HG02884 (cell line): Measurements from ENCODE around the gene FGD3.
"Not testable (repeated sequence)": the region's sequence is repeated elsewhere in the genome, so short reads cannot be mapped to it uniquely, and the experiment has no call there.

ENCODE experiments used
- ATAC-seq: cut with Tn5 transposase; IDR thresholded peaks from one replicate; pipeline ENCODE4 v1.9.1; 2021; ENCODE audit warnings: mild to moderate bottlenecking, moderate library complexity; ENCODE audit not compliant: unreplicated experiment

The FGD3 gene, protein sequence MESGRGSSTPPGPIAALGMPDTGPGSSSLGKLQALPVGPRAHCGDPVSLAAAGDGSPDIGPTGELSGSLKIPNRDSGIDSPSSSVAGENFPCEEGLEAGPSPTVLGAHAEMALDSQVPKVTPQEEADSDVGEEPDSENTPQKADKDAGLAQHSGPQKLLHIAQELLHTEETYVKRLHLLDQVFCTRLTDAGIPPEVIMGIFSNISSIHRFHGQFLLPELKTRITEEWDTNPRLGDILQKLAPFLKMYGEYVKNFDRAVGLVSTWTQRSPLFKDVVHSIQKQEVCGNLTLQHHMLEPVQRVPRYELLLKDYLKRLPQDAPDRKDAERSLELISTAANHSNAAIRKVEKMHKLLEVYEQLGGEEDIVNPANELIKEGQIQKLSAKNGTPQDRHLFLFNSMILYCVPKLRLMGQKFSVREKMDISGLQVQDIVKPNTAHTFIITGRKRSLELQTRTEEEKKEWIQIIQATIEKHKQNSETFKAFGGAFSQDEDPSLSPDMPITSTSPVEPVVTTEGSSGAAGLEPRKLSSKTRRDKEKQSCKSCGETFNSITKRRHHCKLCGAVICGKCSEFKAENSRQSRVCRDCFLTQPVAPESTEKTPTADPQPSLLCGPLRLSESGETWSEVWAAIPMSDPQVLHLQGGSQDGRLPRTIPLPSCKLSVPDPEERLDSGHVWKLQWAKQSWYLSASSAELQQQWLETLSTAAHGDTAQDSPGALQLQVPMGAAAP

DNA sequence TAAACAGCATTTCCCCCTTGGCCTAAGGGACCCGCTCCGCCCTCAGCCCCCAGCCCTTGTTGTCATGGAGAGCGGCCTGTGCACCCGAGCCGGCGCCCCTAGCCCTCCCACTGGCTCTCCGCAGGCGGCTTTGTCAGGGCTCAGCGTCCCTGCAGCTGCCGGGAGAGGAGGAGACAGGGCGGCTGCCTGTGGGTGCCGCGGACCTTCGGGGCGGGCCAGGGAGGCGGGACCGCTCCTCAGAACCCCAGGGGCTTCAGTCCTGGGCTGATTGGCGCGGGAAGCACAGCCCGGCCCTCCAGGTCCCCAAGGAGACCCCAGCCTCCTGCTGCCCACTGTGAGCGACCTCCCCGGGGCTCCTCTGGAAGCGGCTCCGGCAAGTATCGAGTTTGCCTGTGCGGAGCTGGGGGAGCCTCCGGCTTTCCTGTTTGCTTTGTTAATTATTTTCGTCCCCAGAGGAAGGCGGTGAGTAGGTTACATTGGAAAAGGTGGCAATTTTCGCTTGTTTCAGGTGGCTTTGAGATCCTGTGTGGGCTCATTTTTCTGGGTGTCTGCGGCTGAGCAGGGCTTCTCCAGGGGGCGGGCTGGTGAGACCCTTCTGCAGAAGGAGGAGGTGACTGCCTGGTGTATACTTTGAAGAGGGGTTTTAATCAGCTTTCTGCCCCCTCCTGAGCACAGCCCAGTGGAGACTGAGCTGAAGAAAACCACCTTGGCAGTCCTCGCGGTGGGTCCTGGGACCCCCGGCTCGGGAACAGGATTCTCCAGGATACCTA lies at the start of gene FGD3:
FGD3 (plus strand) TSS at position 256 of the 770 bp plus-strand sequence. CDS start 28,734 bp downstream, outside the sequence.
- ATAC-seq = no peak

DNA sequence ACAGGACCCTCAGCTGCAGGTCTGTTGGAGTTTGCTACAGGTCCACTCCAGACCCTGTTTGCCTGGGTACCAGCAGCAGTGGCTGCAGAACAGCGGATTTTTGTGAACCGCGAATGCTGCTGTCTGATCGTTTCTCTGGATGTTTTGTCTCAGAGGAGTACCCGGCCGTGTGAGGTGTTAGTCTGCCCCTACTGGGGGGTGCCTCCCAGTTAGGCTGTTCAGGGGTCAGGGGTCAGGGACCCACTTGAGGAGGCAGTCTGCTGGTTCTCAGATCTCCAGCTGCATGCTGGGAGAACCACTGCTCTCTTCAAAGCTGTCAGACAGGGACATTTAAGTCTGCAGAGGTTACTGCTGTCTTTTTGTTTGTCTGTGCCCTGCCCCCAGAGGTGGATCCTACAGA lies 42.2 kb upstream of the FGD3 start:
- not testable (repeated sequence) for ATAC-seq

DNA sequence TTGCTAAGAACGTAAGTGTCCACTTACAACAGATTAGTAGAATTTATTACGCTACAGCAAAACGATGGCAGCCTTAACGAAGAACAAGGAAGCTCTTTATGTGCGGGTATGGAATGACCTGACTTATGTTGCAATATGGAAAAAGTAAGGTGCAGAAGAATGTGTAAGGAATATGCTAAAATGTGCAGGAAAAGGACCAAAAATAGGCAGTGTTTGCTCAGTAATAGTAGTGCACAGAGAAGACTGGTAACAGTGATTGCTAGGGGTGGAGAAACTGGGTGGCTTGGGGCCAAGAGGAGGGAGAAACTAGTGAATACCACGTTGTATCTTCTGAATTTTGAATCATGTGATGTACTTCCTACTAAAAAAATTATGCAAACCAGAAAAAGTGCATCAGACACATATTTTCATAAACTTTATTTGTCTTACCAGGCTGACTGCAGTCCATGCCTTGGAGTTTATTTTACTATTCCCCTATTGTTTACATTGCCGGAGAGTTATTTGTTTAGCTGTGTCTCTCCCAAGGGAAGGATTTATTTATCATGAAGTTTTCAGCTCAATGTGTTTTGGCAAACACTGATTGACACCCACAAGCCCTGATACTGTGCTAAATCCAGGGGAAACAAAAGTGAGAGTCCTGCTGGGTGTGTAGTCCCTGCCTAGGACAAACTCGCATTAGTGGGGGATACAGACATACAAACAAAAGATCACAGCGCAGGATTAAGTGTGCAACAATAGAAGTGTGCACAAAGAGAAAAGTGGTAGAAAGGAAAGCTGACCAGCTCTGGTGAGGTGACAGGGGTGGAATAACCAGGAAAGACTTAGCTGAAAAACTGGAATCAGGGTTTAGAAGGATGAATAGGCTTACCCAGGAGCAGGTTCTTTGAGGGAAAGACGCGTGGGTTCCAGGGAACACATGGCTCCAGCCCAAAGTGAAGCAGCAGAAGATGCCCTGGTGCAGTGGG lies 35.5 kb upstream of the FGD3 start:
- no peak for ATAC-seq

DNA sequence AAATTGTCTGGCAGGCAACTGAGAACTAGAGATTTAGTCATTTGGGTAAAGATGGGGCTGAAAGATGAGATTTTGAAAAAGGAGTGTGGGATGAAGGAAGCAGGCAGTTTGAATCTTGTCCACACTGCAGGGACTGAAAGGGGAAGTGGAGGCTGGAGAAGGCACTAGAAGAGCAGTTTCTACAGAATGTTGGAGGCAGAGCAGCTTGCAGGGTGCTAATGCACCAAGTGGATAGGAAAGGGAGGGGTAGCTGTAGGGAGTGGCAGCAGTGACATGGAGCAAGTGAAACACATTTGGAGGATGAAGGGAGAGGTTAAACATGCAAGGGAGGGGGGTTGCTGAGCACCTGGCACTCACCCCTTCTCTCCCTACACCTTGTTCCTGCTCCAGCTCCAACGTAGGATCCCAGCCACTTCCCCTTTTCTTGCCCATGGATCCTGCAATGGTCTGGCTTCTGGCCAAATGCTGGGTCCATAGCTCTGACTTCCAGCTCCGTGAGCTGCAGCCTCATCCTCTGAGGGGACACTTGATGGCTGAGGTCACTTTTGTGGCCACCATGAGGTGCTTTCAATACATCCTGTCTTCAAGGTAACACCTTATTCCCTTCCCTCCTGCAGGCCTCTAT lies 30.0 kb upstream of the FGD3 start:
- no peak for ATAC-seq

DNA sequence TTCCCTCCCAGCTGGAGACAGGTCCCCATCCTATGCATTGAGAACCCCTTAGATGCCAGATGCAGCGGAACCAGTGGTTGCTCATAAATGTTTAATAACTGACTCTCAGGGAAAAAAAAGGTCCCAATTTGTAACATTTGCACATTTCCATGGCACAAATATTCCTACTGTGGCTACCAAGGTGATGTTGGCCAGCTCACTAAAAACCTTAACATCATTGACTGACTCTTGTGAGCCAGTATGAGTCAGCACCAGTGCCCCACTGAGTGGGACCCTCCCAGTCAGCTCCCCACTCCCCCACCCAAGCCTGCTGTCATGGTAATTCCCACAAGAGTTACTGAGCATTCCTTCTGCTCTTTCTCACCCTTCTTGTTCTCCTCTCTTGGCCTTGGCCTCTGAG lies 26.9 kb upstream of the FGD3 start:
- no peak for ATAC-seq

DNA sequence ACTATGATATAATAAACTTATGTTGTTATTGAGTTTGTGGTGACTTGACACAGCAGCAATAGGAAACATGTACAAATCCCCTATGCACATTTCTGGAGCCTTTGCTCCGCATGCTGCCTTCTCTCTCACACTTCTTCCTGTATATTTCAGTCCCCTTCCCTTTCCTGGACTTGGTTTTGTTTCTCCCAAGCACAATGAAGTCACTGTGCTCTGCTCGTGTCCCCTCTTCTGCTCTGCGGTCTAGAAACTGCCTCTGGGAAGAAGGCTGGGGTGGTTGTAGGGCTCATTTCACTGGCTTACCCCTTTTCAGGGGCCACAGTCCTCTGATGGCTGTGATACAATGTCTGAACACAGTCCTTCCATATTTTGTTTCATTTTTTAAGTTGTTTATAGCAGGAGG lies 15.7 kb upstream of the FGD3 start:
- ATAC-seq = no peak

DNA sequence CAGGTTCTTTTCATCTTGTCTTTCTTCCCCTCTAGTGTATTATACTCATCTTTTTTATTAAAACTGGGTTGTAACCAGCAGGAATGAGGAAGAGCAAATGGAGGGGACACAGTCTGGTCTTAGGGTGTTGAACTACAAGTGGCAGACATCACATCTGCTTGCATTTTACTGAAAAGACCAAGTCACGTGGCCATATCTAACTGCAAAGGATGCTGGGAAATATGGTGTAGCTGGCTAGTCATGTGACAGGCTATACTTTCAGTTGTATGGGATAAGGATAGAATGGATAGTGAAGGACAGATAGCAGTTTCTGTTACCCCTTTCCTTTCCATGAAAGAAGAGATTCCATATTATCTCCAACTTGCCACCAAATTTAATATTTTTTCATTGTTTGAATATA lies 13.0 kb upstream of the FGD3 start:
- ATAC-seq = no peak

DNA sequence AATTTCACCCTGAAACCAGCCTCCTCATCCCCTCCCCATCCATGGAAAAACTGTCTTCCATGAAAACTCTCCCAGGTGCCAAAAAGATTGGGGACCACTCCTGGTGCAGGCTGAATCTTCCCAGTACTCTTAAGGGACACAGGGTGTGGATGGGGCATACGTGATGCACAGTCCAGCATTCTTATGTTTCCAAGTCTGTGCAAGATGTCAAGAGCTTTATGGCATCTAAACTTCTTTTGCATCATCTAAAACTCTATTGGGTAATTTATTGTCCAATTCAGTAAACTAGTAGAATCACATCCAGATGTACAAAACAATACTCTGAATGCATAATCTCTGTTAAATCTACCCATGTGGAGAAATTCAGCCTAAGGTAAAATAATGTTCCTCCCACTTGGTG lies 9.3 kb upstream of the FGD3 start:
- no peak for ATAC-seq

DNA sequence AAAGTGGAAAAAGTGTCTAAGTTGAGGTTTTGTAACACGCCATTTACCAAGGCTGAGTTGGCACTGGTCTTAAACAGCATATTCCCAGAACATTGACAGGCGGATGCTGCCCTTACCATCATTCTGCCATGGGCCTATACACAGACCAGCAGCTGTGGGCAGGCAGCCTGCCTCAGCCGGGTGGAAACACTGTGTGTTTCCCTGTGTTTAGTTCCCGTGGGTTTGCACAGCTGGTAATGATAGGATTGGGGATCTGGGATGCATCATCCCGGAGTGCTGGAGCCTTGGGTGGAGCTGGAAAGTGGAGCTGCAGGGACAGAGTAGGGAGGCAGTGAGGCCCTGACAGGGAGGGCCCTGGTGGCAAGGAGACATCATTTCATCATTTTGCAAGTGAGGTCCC lies 5.5 kb upstream of the FGD3 start:
- no peak for ATAC-seq

DNA sequence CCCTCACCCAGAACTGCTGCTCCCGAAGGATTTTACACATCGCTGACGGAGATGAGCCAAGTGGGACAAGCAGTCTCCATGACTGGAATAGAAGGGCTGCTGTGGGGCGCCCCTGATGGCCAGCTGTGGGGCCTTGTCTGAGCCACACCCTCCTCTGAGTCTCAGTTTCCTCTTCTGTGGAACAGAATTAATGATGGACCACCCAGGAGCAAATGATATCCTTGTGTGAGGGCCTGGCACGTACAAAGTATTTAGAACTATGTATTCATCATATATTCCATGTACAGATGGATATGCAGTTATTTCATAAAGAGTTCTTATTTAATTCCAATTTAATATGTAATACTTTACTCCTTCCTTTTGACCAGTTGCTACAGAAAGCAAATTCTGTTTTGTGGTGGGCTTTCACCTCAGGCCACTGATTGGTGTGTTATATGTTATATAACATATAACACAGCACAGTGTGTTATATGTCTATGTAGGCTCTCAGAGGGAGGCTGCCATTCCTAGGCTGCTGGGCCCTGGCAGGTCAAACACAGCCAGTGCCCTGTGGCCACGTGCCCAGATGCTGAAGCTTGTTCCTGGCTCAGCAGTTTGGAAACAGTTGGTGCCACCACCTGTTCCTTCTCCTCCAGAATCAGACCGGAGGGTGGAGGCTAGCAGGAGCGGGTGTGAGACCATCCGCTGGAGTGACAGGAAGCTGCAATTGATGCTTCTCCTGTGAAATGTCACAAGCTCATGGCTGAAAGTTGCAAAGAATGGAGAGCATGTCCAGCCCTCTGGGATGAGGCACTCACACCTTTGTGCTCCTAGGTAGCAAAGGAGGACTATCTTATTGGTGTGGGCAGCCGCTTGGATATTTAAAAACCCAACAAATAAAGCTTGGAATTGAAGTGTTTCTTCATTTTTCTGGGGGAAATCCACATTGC lies 4.4 kb upstream of the FGD3 start:
- no peak for ATAC-seq

DNA sequence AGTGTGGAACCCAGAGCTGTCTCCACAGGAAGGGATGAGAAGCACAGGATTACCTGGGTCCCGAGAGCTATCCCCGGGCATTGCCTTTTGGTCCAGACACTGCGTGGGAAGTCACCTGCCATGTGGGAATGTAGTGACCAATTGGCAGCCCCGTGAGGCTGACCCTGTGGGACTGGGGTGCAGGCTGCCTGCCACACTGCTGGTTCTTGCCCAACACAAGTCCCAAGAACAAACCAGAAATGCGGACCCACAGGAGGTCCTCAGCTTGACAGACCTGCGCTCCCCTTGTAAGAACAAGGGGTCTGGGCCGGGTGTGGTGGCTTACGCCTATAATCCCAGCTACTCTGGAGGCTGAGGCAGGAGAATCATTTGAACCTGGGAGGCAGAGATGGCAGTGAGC lies 2.4 kb upstream of the FGD3 start:
- ATAC-seq = no peak

DNA sequence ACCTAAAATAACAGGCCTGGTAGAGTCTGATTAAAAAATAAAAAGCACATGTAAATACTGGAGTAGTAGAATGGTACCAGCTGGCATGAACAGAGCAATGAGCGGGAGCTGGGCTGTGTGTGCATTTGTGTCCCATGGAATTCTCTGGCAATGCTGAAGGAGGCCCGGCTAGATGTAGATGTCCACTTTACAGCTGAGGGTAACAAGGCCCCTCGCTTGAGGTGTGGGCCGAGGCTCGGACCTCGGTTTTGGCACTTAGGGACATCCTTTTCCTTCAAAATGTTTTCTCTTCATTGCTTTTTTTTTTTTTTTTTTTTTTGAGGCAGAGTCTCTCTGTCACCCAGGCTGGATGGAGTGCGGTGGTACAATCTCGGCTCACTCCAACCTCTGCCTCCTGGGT lies 1.5 kb upstream of the FGD3 start:
- ATAC-seq = no peak

DNA sequence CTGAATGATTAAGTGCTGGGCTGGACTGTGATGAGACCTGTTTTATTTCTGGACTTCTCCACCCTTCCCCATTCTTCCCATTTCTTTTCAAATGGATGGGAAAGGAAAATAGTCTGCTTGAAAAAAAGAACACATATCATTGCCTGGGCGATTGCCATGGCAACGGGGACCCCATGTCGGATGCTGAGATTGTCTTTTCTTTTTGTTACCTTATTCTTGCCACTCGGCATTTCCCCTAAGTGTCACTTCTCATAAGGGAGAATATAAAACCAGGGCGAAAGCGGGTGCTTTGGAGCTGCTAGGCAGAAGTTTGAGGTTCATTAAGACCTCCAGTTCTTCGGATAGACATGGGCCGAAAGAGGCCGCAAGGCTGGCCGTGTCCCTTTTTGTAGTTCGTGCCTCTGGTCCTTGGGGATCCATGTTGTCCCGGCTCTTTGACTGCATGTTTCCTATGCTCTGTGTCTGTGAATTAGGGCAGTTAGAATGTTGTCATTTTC lies 763 bp downstream of the FGD3 start:
- no peak for ATAC-seq

DNA sequence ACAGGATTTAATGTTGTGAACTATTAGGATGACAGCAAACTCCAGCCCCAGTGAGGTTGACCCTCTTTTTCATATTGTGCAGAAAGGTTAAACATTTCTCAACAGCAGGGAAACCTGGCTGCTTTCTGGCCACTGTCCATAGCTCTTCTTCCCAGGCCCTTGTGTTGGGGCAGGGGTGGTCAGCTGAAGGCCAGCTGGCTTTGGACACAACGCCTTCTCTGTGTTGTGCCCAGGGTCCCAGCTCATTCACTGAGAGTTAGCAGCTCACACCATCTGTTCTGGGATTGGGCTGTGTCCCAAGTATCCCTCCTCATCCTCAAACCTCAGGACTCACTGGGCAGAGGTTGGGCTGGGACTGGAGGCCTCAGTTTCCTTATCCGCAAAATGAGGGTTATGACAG lies 1.3 kb downstream of the FGD3 start:
- no peak for ATAC-seq

DNA sequence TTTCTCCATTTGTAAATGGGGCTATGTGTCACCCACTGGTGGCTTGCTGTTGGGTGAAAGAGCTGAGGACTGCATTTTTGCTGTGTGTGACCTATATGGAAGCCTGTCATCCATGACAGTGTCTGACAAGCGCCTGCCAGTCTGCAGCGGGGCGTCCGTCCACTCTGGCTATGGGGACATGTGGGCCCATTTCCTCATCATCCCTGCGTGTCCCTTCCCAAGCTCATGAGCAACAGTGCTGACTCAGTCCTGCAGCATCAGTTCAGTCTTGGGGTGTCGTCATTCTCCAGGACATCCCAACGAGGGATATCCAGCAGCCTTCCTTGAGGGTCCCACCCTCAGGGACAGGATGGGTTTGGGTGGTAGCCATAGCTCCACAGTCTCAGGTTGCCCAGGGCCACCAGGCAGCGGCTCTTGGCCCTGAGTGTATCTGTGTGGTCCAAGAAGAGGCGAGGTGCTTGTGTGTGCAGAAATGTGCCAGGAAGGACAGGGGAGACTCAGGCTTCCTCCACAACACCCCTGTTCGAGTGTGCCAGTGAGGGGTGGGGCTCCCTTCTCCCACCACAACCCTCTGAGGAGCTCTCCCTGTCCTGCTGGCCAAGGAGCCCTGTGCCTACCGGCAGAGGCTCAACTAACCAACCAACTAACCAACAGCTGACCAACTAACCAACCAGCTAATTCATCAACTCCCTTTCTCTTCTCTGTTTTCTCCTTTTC lies 2.1 kb downstream of the FGD3 start:
- ATAC-seq = no peak

DNA sequence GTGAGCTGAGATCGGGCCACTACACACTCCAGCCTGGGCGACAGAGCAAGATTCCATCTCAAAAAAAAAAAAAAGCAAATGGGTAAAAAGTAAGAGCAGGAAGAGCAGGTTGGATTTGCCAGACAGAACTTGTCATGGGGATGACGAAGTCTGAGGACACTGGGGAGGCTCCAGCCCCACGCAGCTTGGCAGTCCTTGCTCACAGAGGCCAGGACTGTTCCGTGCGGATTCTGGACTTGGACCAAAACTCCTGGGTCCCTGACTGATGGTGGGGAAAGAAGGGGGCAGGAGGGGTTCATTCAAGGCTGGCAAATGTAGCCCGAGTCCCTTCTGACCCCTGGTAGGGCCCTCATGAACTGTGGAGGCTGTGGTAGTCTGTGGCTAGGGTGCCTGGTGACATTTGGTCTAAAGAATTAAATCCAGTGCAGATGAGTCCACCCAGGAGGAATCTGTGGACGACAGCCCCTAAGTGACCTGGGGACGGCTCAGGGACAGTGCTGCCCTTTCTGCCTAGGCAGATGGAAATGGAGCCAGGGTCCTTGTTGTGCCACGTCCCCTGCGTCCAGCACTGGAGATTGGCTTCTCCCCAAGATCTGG lies 3.1 kb downstream of the FGD3 start:
- no peak for ATAC-seq

DNA sequence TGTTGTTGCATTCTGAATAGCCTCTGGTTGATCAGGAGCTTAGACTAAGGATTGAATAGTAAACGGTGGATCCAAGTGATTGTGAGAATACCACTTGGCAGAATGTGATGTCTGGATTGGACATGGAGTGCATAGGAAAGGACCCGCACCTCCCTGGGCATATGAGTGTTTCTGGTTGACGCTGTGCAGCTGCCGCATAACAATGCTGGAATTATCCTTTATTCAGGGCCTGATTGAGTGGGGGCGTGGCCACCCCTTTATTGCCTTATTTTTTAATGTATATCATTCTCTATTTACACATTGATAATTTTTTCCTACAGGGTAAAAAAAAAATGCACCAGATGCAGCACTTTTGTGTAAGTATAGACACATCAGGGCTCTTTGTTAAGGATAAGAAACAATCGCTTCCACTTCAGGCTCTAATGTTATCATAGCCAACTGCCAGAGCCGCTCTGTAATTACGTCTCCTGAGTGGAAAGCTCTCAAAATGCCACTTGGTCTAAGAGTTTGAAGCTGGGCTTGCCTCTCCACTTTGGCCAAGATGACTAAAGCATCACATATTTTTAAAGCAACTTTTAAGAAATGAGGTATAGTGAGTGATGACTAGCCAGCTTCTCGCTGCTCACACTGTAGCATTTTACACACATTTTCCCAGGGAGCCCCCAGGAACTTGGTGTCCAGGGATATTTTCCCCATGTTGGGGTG lies 5.7 kb downstream of the FGD3 start:
- ATAC-seq = no peak
